GM23338 (cell line): ENCODE results near the gene TFCP2.

Experiments
- CREB1 ChIP-seq: fragments of 250-450 bp; sonication (Bioruptor Pico); IDR thresholded peaks from 2 replicates; pipeline ENCODE4 v1.5.0; 2020; ENCODE audit warnings: low read depth, mild to moderate bottlenecking, moderate library complexity
- EZH2 ChIP-seq: fragments of 200-600 bp; sonication (generic); IDR thresholded peaks from one replicate; pipeline ENCODE4 v1.8.0; 2017; ENCODE audit warnings: antibody characterized with exemption, mild to moderate bottlenecking, low read depth; ENCODE audit not compliant: unreplicated experiment
- EZH2phosphoT487 ChIP-seq: fragments of 200-600 bp; sonication (generic); IDR thresholded peaks from one replicate; pipeline ENCODE4 v1.8.1; 2018; ENCODE audit warnings: antibody characterized with exemption; ENCODE audit not compliant: unreplicated experiment
- JUNB ChIP-seq: IDR thresholded peaks from one replicate; pipeline ENCODE4 v1.6.1; 2016; ENCODE audit warnings: antibody characterized with exemption; ENCODE audit not compliant: unreplicated experiment
- POLR2AphosphoS5 ChIP-seq: IDR thresholded peaks from 2 replicates; pipeline ENCODE4 v1.6.1; 2016; ENCODE audit warnings: antibody characterized with exemption, low read depth
- ZNF114 ChIP-seq: fragments of 250-450 bp; sonication (Bioruptor Pico); IDR thresholded peaks from 2 replicates; pipeline ENCODE4 v1.5.0; 2020; ENCODE audit warnings: mild to moderate bottlenecking, moderate library complexity
- TF ChIP-seq, protein P1 (sequence below), 2 experiments: fragments of 200-600 bp in 1 of 2; sonication (generic) in 1 of 2; conservative IDR thresholded peaks; 2 replicates each; pipeline versions ENCODE4 v1.5.1 to v1.6.1; 2016 to 2017; ENCODE audit warnings: antibody characterized with exemption in 2 of 2, low read depth in 2 of 2, mild to moderate bottlenecking in 2 of 2, moderate library complexity in 1 of 2
- TF ChIP-seq, protein P2 (sequence below): IDR thresholded peaks from one replicate; pipeline ENCODE4 v1.6.1; 2018; ENCODE audit warnings: antibody characterized with exemption; ENCODE audit not compliant: unreplicated experiment

- TF ChIP-seq, protein P1, sequence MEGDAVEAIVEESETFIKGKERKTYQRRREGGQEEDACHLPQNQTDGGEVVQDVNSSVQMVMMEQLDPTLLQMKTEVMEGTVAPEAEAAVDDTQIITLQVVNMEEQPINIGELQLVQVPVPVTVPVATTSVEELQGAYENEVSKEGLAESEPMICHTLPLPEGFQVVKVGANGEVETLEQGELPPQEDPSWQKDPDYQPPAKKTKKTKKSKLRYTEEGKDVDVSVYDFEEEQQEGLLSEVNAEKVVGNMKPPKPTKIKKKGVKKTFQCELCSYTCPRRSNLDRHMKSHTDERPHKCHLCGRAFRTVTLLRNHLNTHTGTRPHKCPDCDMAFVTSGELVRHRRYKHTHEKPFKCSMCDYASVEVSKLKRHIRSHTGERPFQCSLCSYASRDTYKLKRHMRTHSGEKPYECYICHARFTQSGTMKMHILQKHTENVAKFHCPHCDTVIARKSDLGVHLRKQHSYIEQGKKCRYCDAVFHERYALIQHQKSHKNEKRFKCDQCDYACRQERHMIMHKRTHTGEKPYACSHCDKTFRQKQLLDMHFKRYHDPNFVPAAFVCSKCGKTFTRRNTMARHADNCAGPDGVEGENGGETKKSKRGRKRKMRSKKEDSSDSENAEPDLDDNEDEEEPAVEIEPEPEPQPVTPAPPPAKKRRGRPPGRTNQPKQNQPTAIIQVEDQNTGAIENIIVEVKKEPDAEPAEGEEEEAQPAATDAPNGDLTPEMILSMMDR (conservative IDR thresholded peaks at IDR 0.05; ENCODE audit: low read depth in 2 of 2) = no peak
- TF ChIP-seq JUNB (no peak), EZH2 (no peak), EZH2phosphoT487 (no peak), POLR2AphosphoS5 (no peak), CREB1 (no peak), ZNF114 (CRISPR knock-in tag) (no peak)
- TF ChIP-seq, protein P2, sequence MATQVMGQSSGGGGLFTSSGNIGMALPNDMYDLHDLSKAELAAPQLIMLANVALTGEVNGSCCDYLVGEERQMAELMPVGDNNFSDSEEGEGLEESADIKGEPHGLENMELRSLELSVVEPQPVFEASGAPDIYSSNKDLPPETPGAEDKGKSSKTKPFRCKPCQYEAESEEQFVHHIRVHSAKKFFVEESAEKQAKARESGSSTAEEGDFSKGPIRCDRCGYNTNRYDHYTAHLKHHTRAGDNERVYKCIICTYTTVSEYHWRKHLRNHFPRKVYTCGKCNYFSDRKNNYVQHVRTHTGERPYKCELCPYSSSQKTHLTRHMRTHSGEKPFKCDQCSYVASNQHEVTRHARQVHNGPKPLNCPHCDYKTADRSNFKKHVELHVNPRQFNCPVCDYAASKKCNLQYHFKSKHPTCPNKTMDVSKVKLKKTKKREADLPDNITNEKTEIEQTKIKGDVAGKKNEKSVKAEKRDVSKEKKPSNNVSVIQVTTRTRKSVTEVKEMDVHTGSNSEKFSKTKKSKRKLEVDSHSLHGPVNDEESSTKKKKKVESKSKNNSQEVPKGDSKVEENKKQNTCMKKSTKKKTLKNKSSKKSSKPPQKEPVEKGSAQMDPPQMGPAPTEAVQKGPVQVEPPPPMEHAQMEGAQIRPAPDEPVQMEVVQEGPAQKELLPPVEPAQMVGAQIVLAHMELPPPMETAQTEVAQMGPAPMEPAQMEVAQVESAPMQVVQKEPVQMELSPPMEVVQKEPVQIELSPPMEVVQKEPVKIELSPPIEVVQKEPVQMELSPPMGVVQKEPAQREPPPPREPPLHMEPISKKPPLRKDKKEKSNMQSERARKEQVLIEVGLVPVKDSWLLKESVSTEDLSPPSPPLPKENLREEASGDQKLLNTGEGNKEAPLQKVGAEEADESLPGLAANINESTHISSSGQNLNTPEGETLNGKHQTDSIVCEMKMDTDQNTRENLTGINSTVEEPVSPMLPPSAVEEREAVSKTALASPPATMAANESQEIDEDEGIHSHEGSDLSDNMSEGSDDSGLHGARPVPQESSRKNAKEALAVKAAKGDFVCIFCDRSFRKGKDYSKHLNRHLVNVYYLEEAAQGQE = no peak
Observed at GRCh38 chr12:51174501-51174900, 1.6 kb upstream of the TFCP2 start.
